Fibroblast of peridontal ligament (primary cell): ENCODE results near the gene NPEPL1.

ENCODE experiments used
- DNase-seq: peaks from one replicate; pipeline ENCODE4 v3.0.0-alpha.2; 2010; ENCODE audit errors: extremely low read depth

Gene NPEPL1

GRCh38 chr20:58682656-58683531, 9.7 kb upstream of the NPEPL1 start:
- DNase-seq, result no peak

DNA sequence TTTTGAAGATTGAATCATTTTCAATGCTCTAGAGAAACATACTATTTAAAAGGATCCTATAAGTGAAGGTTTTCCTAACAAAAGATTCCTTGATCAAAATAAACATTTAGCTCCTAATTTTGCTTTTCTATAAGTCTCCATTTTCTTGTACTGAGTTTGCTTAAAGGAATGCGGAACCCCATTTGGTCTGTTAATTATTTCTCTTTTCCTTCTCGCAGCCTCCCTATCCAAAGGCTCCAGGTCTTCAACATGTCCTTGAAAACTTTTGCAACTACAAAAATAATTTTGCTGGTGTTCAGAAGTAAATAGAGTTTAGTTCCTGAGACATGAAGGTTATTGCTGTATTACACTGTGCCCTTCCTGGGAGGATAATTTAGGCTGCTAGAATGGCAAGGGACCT, 8.3 kb upstream of the NPEPL1 start:
- no peak for DNase-seq

DNA sequence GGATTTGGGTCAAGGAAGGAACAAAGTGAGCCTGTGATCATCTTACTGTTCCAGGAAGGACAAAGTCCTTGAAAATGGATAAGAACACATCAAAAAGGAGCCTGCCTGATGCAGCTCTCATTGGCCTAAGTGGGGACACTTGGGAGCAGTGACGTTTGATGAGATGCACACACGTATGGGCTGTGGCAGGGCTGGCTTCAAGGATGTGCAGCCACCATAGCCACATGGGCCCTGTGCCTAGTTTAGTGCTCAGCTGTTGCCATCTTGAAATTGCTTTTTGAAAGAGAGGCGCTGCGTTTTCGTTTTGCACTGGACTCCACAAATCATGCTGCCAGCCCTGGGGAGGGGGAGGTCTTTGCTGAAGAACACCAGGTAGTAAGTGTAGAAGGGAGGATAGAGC, 6.6 kb upstream of the NPEPL1 start:
- DNase-seq, result no peak

DNA sequence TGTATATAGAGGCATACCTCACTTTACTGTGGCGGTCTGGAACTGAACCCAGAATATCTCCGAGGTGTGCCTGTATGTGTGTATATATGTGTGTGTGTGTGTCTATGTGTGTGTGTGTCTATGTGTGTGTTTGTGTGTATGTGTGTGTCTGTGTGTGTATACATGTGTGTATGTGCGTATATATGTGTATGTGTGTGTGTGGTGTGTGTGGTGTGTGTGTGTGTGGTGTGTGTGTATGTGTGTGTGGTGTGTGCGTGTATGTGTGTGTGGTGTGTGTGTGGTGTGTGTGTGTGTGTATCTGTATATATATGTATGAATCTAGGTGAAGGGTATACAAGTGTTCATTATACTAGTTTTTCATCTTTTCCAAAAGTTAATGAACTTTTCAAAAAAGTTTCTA, 4.2 kb upstream of the NPEPL1 start:
- DNase-seq, result no peak

GRCh38 chr20:58688840-58689239, 3.8 kb upstream of the NPEPL1 start:
- no peak for DNase-seq

- DNase-seq, result peak; percentile 62
These were observed 2.0 kb upstream of the NPEPL1 start for GRCh38 chr20:58690396-58691135.

DNA sequence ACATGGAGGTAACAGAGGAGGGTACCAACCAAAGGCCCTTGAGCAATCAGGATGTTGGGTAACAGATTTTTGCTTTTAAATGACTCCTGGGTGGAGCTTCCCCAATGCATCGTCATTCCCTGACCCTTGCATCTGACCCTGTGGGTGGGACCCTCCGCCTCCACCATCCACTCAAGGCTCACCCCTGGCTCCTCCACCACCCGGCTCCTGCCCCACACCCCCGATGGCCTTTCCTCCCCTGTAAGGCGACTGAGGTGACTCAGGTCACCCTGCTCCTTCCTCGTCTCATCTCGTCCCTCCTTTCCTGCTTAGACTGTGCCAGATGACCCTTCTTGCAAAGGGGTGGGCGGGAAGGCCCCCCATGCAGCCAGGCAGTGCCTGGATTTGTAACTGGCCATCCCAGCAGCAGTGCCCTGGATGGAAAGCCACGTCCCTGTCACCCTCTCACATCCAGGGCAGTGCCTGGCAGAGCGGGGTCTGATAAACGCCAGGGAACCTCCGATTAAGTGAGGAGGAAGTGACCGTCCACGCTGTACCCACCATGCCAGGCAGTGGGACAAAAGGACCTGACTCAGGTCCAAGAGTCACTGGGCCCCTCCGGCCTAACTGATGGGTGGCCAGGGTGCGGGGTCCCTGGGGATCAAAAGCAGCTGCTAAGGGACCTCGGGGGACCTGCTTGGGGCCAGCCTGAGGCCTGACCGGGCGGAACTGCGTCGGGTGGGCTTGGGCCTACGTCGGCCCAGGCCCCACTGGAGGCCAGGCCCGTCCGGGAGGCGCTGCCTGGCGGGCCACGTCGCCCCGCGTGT, 624 bp upstream of the NPEPL1 start:
- DNase-seq, result peak; percentile 14

DNA sequence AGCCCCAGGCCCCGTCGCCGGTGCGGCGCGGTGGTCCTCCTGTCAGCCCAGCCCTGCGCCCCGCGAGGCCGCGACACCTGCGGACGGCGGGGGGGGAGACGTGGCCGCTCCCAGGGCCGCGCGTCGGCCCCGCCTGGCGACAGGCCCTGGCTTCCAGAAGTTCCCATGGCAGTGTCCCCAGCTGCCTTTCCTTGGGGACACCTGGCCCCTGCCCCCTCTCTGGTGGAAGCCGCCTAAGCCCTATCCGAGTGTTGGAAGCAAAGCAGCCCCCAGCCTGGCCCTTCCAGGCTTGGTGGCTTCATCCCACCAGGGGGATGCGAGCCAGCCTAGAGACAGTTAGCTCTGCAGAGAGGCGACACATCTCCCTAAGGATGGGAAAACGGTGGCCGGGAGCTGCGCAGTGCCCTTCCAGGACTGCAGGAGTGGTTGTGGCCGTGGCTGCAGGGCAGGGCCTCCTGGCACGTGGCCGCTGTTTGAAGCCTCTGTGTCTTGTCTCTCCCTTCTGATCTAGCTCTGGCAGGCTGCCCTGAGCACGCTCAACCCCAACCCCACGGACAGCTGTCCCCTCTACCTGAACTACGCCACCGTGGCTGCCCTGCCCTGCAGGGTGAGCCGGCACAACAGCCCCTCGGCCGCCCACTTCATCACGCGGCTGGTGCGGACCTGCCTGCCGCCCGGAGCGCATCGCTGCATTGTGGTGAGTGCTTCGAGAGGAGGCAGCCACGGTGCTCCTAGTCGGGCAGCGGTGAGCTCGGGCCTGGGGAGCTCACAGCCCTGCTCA, 816 bp downstream of the NPEPL1 start:
- DNase-seq, result no peak

- DNase-seq, result no peak
These were observed 1.9 kb downstream of the NPEPL1 start for GRCh38 chr20:58694241-58695083.

DNA sequence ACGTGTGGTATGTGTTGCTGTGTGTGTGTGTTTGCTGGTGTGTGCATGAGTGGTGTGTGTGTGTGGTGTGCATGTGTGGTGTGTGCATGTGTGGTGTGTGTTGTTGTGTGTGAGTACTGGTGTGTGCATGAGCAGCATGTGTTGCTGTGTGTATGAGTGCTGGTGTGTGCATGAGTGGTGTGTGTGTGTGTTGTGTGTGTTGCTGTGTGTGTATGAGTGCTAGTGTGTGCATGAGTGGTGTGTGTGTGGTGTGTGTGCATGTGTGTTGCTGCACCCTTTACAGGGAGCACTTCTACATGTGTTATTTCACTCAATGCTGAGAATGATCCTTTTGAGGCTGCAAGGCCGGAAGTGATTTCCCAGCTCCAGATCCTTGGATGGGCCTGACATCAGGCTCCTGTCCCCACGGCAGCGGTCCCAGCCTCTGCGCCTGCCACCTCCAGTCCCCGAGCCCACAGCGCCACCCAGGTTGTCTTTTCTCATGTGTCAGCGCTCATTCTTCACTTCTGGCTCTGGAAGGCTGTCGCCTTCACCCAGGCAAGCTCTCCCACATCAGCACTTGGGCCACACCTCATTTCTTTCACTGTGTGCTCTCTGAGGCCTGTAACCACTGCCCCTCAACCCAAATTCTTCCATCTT, 2.6 kb downstream of the NPEPL1 start:
- DNase-seq, result no peak

DNA sequence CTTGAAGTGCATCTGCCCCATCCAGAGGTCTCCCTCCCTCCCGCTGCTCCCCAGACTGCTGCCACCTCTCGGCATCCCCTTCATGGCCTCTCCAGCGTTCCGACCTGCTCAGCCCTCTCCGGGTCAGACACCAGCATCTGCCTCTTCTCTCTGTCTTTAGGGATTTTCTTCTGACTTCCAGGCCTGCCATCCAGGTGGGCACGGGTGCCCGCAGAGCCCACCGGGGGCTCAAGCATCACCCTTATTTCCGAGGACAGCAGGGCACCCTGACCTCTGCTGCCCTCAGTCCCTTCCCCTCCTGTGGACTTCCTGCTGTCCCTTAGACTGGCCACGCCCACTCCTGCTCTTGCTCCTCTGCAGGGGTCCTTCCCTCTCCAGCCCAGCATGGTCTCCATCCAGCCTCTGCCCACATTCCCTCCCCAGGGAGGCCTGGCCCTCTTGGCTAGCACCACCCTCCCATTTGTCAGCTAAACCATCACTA, 3.3 kb downstream of the NPEPL1 start:
- DNase-seq, result no peak

GRCh38 chr20:58696411-58696961, 3.9 kb downstream of the NPEPL1 start:
- no peak for DNase-seq

- no peak for DNase-seq
These were observed 4.7 kb downstream of the NPEPL1 start for GRCh38 chr20:58697201-58697866.

GRCh38 chr20:58697867-58698703, 5.5 kb downstream of the NPEPL1 start:
- DNase-seq, result no peak

DNA sequence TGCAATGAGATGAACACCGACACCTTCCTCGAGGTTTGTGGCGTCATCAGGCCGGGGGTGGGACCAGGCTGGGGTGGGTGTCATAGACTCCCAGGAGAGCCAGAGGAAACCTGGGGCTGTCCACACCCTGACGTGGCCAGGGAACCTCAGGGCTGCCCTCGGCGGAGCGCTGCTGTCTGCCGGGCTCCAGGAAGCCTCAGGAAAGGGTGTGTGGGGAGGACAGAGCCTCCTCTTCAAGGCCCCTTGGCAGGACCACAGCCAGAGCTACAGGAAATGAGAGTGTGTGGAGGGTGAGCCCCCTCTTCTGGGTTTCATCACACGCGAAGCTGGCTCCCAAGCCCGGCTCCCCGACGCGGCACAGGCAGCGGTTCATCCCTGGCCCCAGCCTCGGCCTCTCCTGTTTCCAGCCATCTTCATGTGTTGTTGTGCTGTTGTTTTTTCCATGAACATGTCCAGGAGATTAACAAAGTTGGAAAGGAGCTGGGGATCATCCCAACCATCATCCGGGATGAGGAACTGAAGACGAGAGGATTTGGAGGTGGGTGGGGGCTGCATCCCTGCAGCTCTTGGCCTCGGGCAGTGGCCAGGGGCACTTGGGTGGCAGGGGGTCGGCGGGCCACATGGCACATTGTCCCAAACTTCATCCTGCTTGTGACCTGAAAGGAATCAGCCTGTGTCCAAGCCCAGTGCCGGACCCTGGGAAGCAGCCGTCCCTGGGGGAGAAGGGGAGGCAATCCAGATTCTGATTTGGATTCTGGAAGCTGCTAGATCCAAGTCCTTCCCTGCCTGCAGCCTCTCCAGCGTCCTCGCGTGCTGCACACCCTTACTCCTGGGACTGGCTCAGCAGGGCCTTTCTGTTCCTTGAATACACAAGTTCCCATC, 6.4 kb downstream of the NPEPL1 start:
- no peak for DNase-seq

DNA sequence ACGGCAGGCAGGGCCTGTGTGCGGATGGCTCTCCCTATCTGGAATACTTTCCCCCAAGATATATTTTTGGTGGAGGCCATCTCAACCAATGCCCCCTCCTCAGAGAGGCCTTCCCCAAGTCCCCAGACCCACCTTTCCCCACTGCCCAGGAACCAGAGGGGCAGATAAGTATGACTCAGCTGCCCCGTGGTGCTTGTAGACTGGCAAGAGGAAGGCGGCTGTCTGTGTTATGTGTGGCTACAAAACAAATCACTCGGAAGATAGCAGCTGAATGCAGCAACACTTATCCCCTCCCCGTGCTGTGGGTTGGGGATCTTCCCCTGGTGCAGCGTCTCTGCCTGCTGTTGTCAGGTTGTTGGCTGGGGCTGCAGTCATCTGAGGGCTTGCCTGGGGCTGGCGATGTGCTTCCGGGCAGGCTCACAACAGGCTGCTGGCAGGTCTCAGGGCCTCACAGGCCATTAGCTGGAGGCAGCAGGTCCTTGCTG, 7.1 kb downstream of the NPEPL1 start:
- no peak for DNase-seq
